ENCODE results near the gene PGLYRP3. TPM values are rescaled to one million over a fixed set of nuclear protein-coding genes. Genes with fewer than 3 reads are reported as not detected.

Gene PGLYRP3
- total and polyA plus RNA-seq, 12 donors: not detected

GRCh38 chr1:153342178-153342577, 29.4 kb upstream of the PGLYRP3 start:
- TF ChIP-seq POLR2A (IDR thresholded peaks at IDR 0.05): no peak
- TF ChIP-seq, protein P1, sequence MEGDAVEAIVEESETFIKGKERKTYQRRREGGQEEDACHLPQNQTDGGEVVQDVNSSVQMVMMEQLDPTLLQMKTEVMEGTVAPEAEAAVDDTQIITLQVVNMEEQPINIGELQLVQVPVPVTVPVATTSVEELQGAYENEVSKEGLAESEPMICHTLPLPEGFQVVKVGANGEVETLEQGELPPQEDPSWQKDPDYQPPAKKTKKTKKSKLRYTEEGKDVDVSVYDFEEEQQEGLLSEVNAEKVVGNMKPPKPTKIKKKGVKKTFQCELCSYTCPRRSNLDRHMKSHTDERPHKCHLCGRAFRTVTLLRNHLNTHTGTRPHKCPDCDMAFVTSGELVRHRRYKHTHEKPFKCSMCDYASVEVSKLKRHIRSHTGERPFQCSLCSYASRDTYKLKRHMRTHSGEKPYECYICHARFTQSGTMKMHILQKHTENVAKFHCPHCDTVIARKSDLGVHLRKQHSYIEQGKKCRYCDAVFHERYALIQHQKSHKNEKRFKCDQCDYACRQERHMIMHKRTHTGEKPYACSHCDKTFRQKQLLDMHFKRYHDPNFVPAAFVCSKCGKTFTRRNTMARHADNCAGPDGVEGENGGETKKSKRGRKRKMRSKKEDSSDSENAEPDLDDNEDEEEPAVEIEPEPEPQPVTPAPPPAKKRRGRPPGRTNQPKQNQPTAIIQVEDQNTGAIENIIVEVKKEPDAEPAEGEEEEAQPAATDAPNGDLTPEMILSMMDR (IDR thresholded peaks at IDR 0.05): no peak
- intact Hi-C loops (cut with DNase I): no loop called here
- Histone ChIP-seq H3K27me3 (peaks cover 9% of the 10 kb centered on the region), H3K9me3 (replicated peaks in 1 of 3) (no peaks in the 10 kb centered on the region), H3K4me1 (replicated peaks in 1 of 2) (no peaks in the 10 kb centered on the region), H3K4me3 (no peak overlapping the region), H3K27ac (no peak overlapping the region), H3K36me3 (replicated peaks in 1 of 2) (no peaks in the 10 kb centered on the region)
- 70 to 80% (median 72%) methylated on average over 3 of the region's 3 CpGs for WGBS, 4 donors
- no peak for DNase-seq

- H3K4me1 ChIP-seq (replicated peaks in 1 of 2): no peaks in the 10 kb centered on the region
- H3K36me3 ChIP-seq (replicated peaks in 1 of 2): no peaks in the 10 kb centered on the region
- intact Hi-C loops (cut with DNase I): no loop called here
Measured at GRCh38 chr1:153341431-153341934, 28.7 kb upstream of the PGLYRP3 start.

GRCh38 chr1:153340356-153340755, 27.6 kb upstream of the PGLYRP3 start:
- Histone ChIP-seq H3K4me1 (replicated peaks in 1 of 2) (no peaks in the 10 kb centered on the region), H3K27ac (no peak overlapping the region), H3K36me3 (replicated peaks in 1 of 2) (no peaks in the 10 kb centered on the region), H3K9me3 (replicated peaks in 1 of 3) (no peaks in the 10 kb centered on the region), H3K4me3 (no peak overlapping the region), H3K27me3 (peaks cover 2% of the 10 kb centered on the region)
- intact Hi-C loops (cut with DNase I): no loop called here
- no peak for DNase-seq
- TF ChIP-seq, protein P1 (IDR thresholded peaks at IDR 0.05): no peak
- no peak for TF ChIP-seq POLR2A (IDR thresholded peaks at IDR 0.05)
- 84 to 92% (median 87%) methylated on average over 4 to 10 of the region's 10 CpGs for WGBS, 4 donors

More at GRCh38 chr1:153341431-153341934, 28.7 kb upstream of the PGLYRP3 start:
- WGBS, 4 donors: 80 to 93% (median 87%) methylated on average over 3 to 4 of the region's 4 CpGs
- H3K4me3 ChIP-seq: no peak overlapping the region
- H3K9me3 ChIP-seq (replicated peaks in 1 of 3): no peaks in the 10 kb centered on the region
- peaks cover 5% of the 10 kb centered on the region for H3K27me3 ChIP-seq
- no peak overlapping the region for H3K27ac ChIP-seq
- TF ChIP-seq, protein P1 (IDR thresholded peaks at IDR 0.05): no peak
- no peak for TF ChIP-seq POLR2A (IDR thresholded peaks at IDR 0.05)
- no peak for DNase-seq

DNA sequence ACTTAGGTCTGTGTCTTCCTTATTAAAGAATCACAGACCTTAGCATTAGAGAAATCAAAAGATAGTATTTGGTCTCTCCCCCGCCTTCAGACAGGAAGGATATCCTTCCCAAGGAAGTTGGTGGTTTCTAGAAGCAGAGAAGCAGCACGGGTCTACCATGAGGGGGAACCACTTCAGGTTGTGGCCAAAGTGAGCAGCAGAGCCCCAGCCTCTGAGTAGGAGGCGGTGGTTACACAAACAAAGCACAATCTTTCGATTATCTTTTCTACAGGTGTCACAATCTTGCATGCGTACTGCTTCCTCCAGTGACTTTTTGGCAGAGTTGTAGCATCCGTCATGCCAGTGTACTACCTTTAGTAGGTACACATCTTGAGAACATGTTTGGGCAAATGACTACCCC, 27.1 kb upstream of the PGLYRP3 start:
- H3K36me3 ChIP-seq (replicated peaks in 1 of 2): no peaks in the 10 kb centered on the region
- no peak for DNase-seq
- intact Hi-C loops (cut with DNase I): no loop called here
- no peak overlapping the region for H3K27ac ChIP-seq
- no peaks in the 10 kb centered on the region for H3K27me3 ChIP-seq
- H3K4me3 ChIP-seq: no peak overlapping the region
- no peaks in the 10 kb centered on the region for H3K9me3 ChIP-seq (replicated peaks in 1 of 3)
- TF ChIP-seq POLR2A (IDR thresholded peaks at IDR 0.05): no peak
- TF ChIP-seq, protein P1 (IDR thresholded peaks at IDR 0.05): no peak
- no peaks in the 10 kb centered on the region for H3K4me1 ChIP-seq (replicated peaks in 1 of 2)
- WGBS, 4 donors: 47 to 70% (median 65%) methylated on average over 6 of the region's 6 CpGs
